RPMI8226 (cell line): Measurements from ENCODE around the gene OR2T6.
"Not testable (repeated sequence)": the region's sequence is repeated elsewhere in the genome, so short reads cannot be mapped to it uniquely, and the experiment has no call there.

Experiments
- DNase-seq: peaks from one replicate; pipeline ENCODE4 v3.0.0-alpha.2; 2015

OR2T6 gene

GRCh38 chr1:248433811-248434415 is 58.4 kb downstream of the OR2T6 start:
- not testable (repeated sequence) for DNase-seq

- not testable (repeated sequence) for DNase-seq
These were observed 59.4 kb downstream of the OR2T6 start for GRCh38 chr1:248434913-248435312.

- not testable (repeated sequence) for DNase-seq
These were observed 60.8 kb downstream of the OR2T6 start for GRCh38 chr1:248436303-248436702.

DNA sequence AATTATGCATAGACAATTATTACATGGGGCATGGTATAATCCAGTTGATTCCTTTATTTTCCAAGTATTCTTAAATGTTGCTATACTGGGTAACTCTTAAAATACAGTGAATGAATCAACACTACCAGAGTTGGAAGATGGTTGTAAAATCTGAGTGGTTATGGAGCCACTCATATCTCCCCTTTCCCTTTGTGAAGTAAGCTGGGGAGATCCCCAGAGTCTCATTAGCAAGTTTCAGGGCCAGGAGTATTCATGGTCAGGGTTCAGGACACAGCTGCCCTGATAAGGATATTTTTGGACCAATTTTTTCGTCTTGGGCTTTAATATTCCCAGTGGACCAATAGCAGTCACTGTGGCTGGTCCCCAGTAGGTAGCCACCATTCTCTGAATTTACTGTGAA is 63.1 kb downstream of the OR2T6 start:
- not testable (repeated sequence) for DNase-seq

GRCh38 chr1:248439283-248439682 is 63.7 kb downstream of the OR2T6 start:
- not testable (repeated sequence) for DNase-seq
